Right lobe of liver (tissue), 6 donors: ENCODE results near the gene IL25. TPM values are rescaled to one million over a fixed set of nuclear protein-coding genes. Genes with fewer than 3 reads are reported as not detected.
"Not testable (repeated sequence)": the region's sequence is repeated elsewhere in the genome, so short reads cannot be mapped to it uniquely, and the experiment has no call there.

ENCODE experiments used
- ATAC-seq, 4 donors: fragments of 200-7000 bp; cut with Tn5 transposase; one replicate each; pipeline ENCODE4 v1.9.1; 2020; ENCODE audit warnings: mild to moderate bottlenecking in 4 of 4, moderate library complexity in 4 of 4
- DNase-seq, 3 donors: peaks; one replicate each; pipeline ENCODE4 v3.0.0-alpha.2; 2020
- H3K27ac ChIP-seq, 3 donors: fragments of 200-600 bp; one replicate each; pipeline ENCODE4 v1.8.0; 2022
- H3K27me3 ChIP-seq, 2 donors: fragments of 200-600 bp; one replicate each; pipeline ENCODE4 v1.8.0; 2022
- H3K36me3 ChIP-seq, 4 donors: fragments of 200-600 bp; sonication (generic) in 1 of 4; one replicate each; pipeline versions ENCODE4 v1.5.1 to v1.8.0; 2017 to 2022; ENCODE audit warnings: control low read depth in 1 of 4
- H3K4me1 ChIP-seq, 4 donors: fragments of 200-600 bp; sonication (generic) in 1 of 4; one replicate each; pipeline versions ENCODE4 v1.5.1 to v1.8.0; 2017 to 2022; ENCODE audit warnings: control low read depth in 1 of 4
- H3K4me3 ChIP-seq, 3 donors: fragments of 200-600 bp; one replicate each; pipeline ENCODE4 v1.8.0; 2022
- H3K9me3 ChIP-seq, 4 donors: fragments of 200-600 bp; sonication (generic) in 1 of 4; one replicate each; pipeline versions ENCODE4 v1.5.1 to v1.8.0; 2017 to 2022; ENCODE audit warnings: control low read depth in 1 of 4
- CTCF ChIP-seq, 4 donors: fragments of 200-600 bp in 3 of 4; fragments of 450-650 bp in 1 of 4; IDR thresholded peaks; one replicate each; pipeline versions ENCODE4 v1.5.1 to v1.8.0; 2016 to 2022; ENCODE audit warnings: antibody characterized with exemption in 4 of 4, mild to moderate bottlenecking in 2 of 4
- POLR2A ChIP-seq: fragments of 450-650 bp; IDR thresholded peaks from one replicate; pipeline ENCODE4 v1.6.1; 2017; ENCODE audit warnings: antibody characterized with exemption, mild to moderate bottlenecking
- WGBS: methylation state at CpG from one replicate; pipeline ENCODE4 v1.1.6; 2018; ENCODE audit warnings: low coverage, low lambda C conversion rate; ENCODE audit not compliant: insufficient coverage; ENCODE audit errors: missing lambda C conversion rate; 5-methylcytosine and 5-hydroxymethylcytosine counted together
- intact Hi-C, 2 donors: fragments of 100-400 bp; cut with DNase I; formaldehyde crosslinking; loops; one replicate each; pipeline versions ENCODE4 v1.11.2 to v1.14.1; 2022
- total RNA-seq, 6 experiments: library from RNA; depleted of rRNA in 2 of 6; stranded (reverse); fragments of >200 nt in 2 of 6; fragmentation: NEBNext Ultra II Directional in 3 of 6; extraction: Animal tissue kit (Norgen Biotek cat#: 25700) in 3 of 6; gene quantifications; one replicate each; pipeline versions ENCODE4 v1.1.0 to v1.2.4, GENCODE V29; 2016 to 2023
- donor health status: DM: no; HTN: yes; CAD: no.
- donor health status: DM: no; HTN: no; CAD: no.
- donor health status: DM: no; HTN: no; CAD: no.
- donor health status: DM: no; HTN: yes; CAD: no.
- donor health status: DM: no; HTN: yes; CAD: no.

Gene IL25
- total RNA-seq, 6 experiments from 2014 or later, result not detected

- H3K36me3 ChIP-seq, result no peaks in the 10 kb centered on the region
- no peaks in the 10 kb centered on the region for H3K4me1 ChIP-seq
- no peak overlapping the region for H3K4me3 ChIP-seq
- ATAC-seq (no peak), DNase-seq (no peak)
- H3K27ac ChIP-seq, result no peak overlapping the region
- intact Hi-C loops, result no loop called here
- H3K9me3 ChIP-seq, result no peaks in the 10 kb centered on the region
- H3K27me3 ChIP-seq, result no peaks in the 10 kb centered on the region
- 15% methylated on average over 4 of the region's 21 CpGs for WGBS
- TF ChIP-seq CTCF (IDR thresholded peaks at IDR 0.05), result no peak
- TF ChIP-seq POLR2A, result no peak
Measured at GRCh38 chr14:23418021-23418420, 45.4 kb downstream of the IL25 start.

- intact Hi-C loops, H3K9me3 ChIP-seq, H3K27ac ChIP-seq, H3K4me3 ChIP-seq, H3K4me1 ChIP-seq, H3K36me3 ChIP-seq, ATAC-seq, DNase-seq, H3K27me3 ChIP-seq: not testable (repeated sequence)
- WGBS, result 50% methylated on average over 1 of the region's 17 CpGs
Measured at GRCh38 chr14:23419646-23420045, 47.0 kb downstream of the IL25 start.

GRCh38 chr14:23421594-23421993 is 49.0 kb downstream of the IL25 start:
- H3K9me3 ChIP-seq, result no peaks in the 10 kb centered on the region
- no peaks in the 10 kb centered on the region for H3K36me3 ChIP-seq
- no peaks in the 10 kb centered on the region for H3K27me3 ChIP-seq
- H3K4me3 ChIP-seq, result no peak overlapping the region
- ATAC-seq (no peak), DNase-seq (no peak)
- intact Hi-C loops, result no loop called here
- no peaks in the 10 kb centered on the region for H3K4me1 ChIP-seq
- no peak for TF ChIP-seq POLR2A
- no peak for TF ChIP-seq CTCF (IDR thresholded peaks at IDR 0.05)
- H3K27ac ChIP-seq, result no peak overlapping the region

GRCh38 chr14:23423657-23424056 is 51.0 kb downstream of the IL25 start:
- TF ChIP-seq CTCF (IDR thresholded peaks at IDR 0.05) (no peak), POLR2A (no peak)
- no peak for ATAC-seq
- Histone ChIP-seq H3K9me3 (no peaks in the 10 kb centered on the region), H3K36me3 (no peaks in the 10 kb centered on the region), H3K27me3 (no peaks in the 10 kb centered on the region), H3K4me1 (no peaks in the 10 kb centered on the region), H3K4me3 (no peak overlapping the region), H3K27ac (no peak overlapping the region)
- 68% methylated on average over 4 of the region's 6 CpGs for WGBS
- intact Hi-C loops, result no loop called here
- no peak for DNase-seq

GRCh38 chr14:23425169-23425568 is 52.6 kb downstream of the IL25 start:
- DNase-seq (no peak), ATAC-seq (no peak)
- WGBS, result 30% methylated on average over 6 of the region's 10 CpGs
- Histone ChIP-seq H3K27me3 (no peaks in the 10 kb centered on the region), H3K4me1 (no peaks in the 10 kb centered on the region), H3K36me3 (no peaks in the 10 kb centered on the region), H3K4me3 (no peak overlapping the region), H3K9me3 (no peaks in the 10 kb centered on the region), H3K27ac (no peak overlapping the region)
- intact Hi-C loops, result no loop called here
- TF ChIP-seq POLR2A (no peak), CTCF (IDR thresholded peaks at IDR 0.05) (no peak)

GRCh38 chr14:23425798-23426197 is 53.2 kb downstream of the IL25 start:
- H3K9me3 ChIP-seq, H3K27ac ChIP-seq, H3K4me1 ChIP-seq, ATAC-seq, H3K4me3 ChIP-seq, H3K27me3 ChIP-seq, H3K36me3 ChIP-seq, intact Hi-C loops, DNase-seq: not testable (repeated sequence)
- no CpG with 5 or more reads among the region's 6 CpGs for WGBS
